Adrenal gland (tissue), 12 donors: ENCODE measurements around the gene STEAP2. TPM values are rescaled to one million over a fixed set of nuclear protein-coding genes. Genes with fewer than 3 reads are reported as not detected.

Experiments
- DNase-seq, 7 donors: peaks; one replicate each; pipeline ENCODE4 v3.0.0-alpha.2; 2019 to 2020
- H3K27ac ChIP-seq, 5 donors: fragments of 200-600 bp; sonication (generic) in 4 of 5; 1 replicate in 3 of 5; 2 replicates in 2 of 5; pipeline versions ENCODE4 v1.5.1 to v1.8.0; 2016 to 2020; ENCODE audit warnings: mild to moderate bottlenecking in 1 of 5
- H3K27me3 ChIP-seq: fragments of 200-600 bp; 2 replicates; pipeline ENCODE4 v1.8.0; 2021
- H3K36me3 ChIP-seq, 2 donors: fragments of 200-600 bp; replicated peaks in 1 of 2; 1 replicate in 1 of 2; 2 replicates in 1 of 2; pipeline versions ENCODE4 v1.5.1 to v1.8.0; 2018 to 2022
- H3K4me1 ChIP-seq, 2 donors: fragments of 200-600 bp; replicated peaks in 1 of 2; 1 replicate in 1 of 2; 2 replicates in 1 of 2; pipeline versions ENCODE4 v1.5.1 to v1.8.0; 2018 to 2021
- H3K4me3 ChIP-seq, 4 donors: fragments of 200-600 bp; sonication (generic) in 3 of 4; one replicate each; pipeline ENCODE4 v1.5.1; 2016 to 2018
- H3K9me3 ChIP-seq, 3 donors: fragments of 200-600 bp; sonication (generic) in 1 of 3; replicated peaks in 1 of 3; 1 replicate in 2 of 3; 2 replicates in 1 of 3; pipeline versions ENCODE4 v1.5.1 to v1.8.0; 2016 to 2021
- POLR2A ChIP-seq, 2 donors: fragments of 450-650 bp; IDR thresholded peaks; one replicate each; pipeline ENCODE4 v1.6.1; 2017; ENCODE audit warnings: antibody characterized with exemption in 2 of 2, mild to moderate bottlenecking in 2 of 2, moderate library complexity in 1 of 2
- WGBS, 4 donors: extraction: QIAGEN DNeasy Blood & Tissue Kit in 2 of 4; methylation state at CpG; one replicate each; pipeline versions ENCODE4 v1.1.5 to v1.1.7; 2013 to 2017; 5-methylcytosine and 5-hydroxymethylcytosine counted together
- intact Hi-C, 2 donors: fragments of 100-400 bp; cut with DNase I; formaldehyde crosslinking; loops; one replicate each; pipeline versions ENCODE4 v1.14.1 to v1.15.0; 2022 to 2023
- polyA plus RNA-seq, 3 donors: library from polyadenylated mRNA; stranded (reverse); fragments of 200-250 nt in 2 of 3; fragments of 350-450 nt in 1 of 3; fragmentation: Illumina TruSeq in 1 of 3; extraction: RNeasy Lipid Tissue Mini Kit (QIAGEN cat#74804) in 1 of 3; gene quantifications; one replicate each; pipeline ENCODE4 v1.2.3, GENCODE V29; 2013 to 2014
- total RNA-seq, 9 donors: library from RNA; depleted of rRNA in 4 of 9; stranded (reverse); fragments of >200 nt in 4 of 9; fragments of 120-200 nt in 1 of 9; fragmentation: NEBNext Ultra II Directional in 1 of 9; extraction: Animal tissue kit (Norgen Biotek cat#: 25700) in 1 of 9; gene quantifications; one replicate each; pipeline versions ENCODE4 v1.1.0 to v1.2.4, GENCODE V29; 2013 to 2023
- TF ChIP-seq, protein P1 (sequence below), 6 experiments: fragments of 450-650 bp in 4 of 6; fragments of 200-600 bp in 2 of 6; sonication (generic) in 1 of 6; IDR thresholded peaks; 1 replicate in 5 of 6; 2 replicates in 1 of 6; pipeline versions ENCODE4 v1.5.1 to v1.8.0; 2016 to 2021; ENCODE audit warnings: antibody characterized with exemption in 6 of 6, mild to moderate bottlenecking in 2 of 6, moderate library complexity in 1 of 6
- donor health status: healthy with polysubstance abuse.
- donor health status: Bipolar disorder and iron deficiency.
- donor health status: DM: yes; HTN: yes; CAD: no.
- donor health status: DM: no; HTN: no; CAD: no.
- donor health status: DM: no; HTN: no; CAD: no.
- donor health status: DM: yes; HTN: yes; CAD: no.

Gene STEAP2
- total and polyA plus RNA-seq, 12 donors, result 2.0 to 9.5 (median 6.1) TPM

DNA sequence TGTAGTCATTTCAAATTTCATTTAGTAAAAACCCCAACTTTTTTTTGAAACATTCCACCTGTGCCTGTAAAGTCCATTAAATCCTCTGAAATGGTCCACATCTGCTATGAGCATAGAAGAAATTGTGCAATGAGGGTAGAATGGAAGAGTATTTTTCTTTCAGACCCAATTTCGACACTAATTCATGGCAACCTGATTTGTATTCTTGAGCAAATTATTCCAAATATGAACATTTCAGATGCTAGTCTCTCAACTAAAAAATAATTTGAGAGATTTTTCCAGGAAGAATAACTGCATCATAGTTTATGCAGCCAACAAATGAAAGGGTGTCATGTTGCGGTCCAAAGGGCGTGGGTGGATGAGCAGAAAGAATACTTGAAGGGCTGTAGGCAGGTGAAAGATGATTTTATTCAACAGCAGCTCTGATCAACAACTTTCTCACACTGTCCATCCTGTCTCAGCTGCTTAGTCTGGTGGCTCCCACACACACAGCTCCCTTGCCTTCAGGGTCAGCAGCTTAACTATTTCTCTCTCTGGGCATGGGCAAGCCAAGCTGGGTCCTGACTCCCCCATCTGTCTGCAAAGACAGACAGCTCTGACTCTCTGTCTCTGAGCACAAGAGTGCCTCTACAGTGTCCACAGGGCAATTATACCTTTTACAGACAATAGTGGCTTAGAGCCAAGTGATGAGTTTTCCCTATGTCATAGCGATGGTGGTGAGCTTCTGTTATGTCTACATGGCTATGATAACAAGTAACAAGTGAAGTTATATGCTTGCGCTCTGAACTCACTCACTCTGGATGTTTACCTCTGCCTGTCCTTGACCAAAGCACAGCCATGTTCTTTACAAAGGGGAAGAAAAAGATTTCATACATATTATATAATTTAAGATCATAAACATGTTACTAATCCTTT lies 11.5 kb downstream of the STEAP2 start:
- DNase-seq, result no peak
- H3K27ac ChIP-seq, result peak overlapping the region in 1 of 5 donors; percentile 45
- no peaks in the 10 kb centered on the region for H3K9me3 ChIP-seq
- H3K4me3 ChIP-seq, result no peak overlapping the region
- TF ChIP-seq, protein P1, sequence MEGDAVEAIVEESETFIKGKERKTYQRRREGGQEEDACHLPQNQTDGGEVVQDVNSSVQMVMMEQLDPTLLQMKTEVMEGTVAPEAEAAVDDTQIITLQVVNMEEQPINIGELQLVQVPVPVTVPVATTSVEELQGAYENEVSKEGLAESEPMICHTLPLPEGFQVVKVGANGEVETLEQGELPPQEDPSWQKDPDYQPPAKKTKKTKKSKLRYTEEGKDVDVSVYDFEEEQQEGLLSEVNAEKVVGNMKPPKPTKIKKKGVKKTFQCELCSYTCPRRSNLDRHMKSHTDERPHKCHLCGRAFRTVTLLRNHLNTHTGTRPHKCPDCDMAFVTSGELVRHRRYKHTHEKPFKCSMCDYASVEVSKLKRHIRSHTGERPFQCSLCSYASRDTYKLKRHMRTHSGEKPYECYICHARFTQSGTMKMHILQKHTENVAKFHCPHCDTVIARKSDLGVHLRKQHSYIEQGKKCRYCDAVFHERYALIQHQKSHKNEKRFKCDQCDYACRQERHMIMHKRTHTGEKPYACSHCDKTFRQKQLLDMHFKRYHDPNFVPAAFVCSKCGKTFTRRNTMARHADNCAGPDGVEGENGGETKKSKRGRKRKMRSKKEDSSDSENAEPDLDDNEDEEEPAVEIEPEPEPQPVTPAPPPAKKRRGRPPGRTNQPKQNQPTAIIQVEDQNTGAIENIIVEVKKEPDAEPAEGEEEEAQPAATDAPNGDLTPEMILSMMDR (IDR thresholded peaks at IDR 0.05), result no peak
- no peak for TF ChIP-seq POLR2A (IDR thresholded peaks at IDR 0.05)
- no peaks in the 10 kb centered on the region for H3K27me3 ChIP-seq
- WGBS, 4 donors, result 87 to 91% (median 89%) methylated on average over 5 of the region's 5 CpGs
- no peaks in the 10 kb centered on the region for H3K4me1 ChIP-seq
- H3K36me3 ChIP-seq, result no peaks in the 10 kb centered on the region
- intact Hi-C loops, result no loop called here

DNA sequence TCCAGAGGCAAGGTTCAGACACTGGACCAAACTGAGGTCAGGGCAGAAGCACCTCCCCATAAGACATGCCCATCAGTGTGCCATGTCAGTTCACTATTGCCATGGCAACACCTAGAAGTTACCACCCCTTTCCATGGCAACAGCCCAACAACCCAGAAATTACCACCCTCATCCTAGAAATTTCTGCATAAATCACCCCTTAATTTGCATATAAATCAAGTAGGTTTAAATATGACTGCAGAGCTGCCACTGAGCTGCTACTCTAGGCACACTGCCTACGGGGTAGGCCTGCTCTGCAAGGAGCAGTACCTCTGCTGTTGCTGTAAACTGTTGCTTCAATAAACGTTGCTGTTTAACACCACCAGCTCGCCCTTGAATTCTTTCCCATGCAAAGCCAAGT lies 12.7 kb downstream of the STEAP2 start:
- TF ChIP-seq, protein P1 (IDR thresholded peaks at IDR 0.05), result no peak
- no peak for TF ChIP-seq POLR2A (IDR thresholded peaks at IDR 0.05)
- intact Hi-C loops, result no loop called here
- H3K4me3 ChIP-seq, result no peak overlapping the region

DNA sequence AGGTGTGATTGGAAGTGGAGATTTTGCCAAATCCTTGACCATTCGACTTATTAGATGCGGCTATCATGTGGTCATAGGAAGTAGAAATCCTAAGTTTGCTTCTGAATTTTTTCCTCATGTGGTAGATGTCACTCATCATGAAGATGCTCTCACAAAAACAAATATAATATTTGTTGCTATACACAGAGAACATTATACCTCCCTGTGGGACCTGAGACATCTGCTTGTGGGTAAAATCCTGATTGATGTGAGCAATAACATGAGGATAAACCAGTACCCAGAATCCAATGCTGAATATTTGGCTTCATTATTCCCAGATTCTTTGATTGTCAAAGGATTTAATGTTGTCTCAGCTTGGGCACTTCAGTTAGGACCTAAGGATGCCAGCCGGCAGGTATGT lies 13.6 kb downstream of the STEAP2 start:
- no peaks in the 10 kb centered on the region for H3K36me3 ChIP-seq
- H3K9me3 ChIP-seq, result no peaks in the 10 kb centered on the region
- TF ChIP-seq, protein P1 (IDR thresholded peaks at IDR 0.05), result no peak
- no peak for TF ChIP-seq POLR2A (IDR thresholded peaks at IDR 0.05)
- no peak for DNase-seq
- H3K27ac ChIP-seq, result no peak overlapping the region
- H3K4me3 ChIP-seq, result no peak overlapping the region
- intact Hi-C loops, result no loop called here
- no peaks in the 10 kb centered on the region for H3K27me3 ChIP-seq
- no peaks in the 10 kb centered on the region for H3K4me1 ChIP-seq
- WGBS, 4 donors, result 91 to 99% (median 96%) methylated on average over 3 of the region's 3 CpGs

More for the DNA sequence above, 12.7 kb downstream of the STEAP2 start:
- H3K36me3 ChIP-seq, result no peaks in the 10 kb centered on the region
- no peak overlapping the region for H3K27ac ChIP-seq
- no peaks in the 10 kb centered on the region for H3K9me3 ChIP-seq
- WGBS, 4 donors, result 60 to 70% (median 67%) methylated on average over 3 of the region's 3 CpGs
- no peak for DNase-seq
- H3K4me1 ChIP-seq, result no peaks in the 10 kb centered on the region
- no peaks in the 10 kb centered on the region for H3K27me3 ChIP-seq

DNA sequence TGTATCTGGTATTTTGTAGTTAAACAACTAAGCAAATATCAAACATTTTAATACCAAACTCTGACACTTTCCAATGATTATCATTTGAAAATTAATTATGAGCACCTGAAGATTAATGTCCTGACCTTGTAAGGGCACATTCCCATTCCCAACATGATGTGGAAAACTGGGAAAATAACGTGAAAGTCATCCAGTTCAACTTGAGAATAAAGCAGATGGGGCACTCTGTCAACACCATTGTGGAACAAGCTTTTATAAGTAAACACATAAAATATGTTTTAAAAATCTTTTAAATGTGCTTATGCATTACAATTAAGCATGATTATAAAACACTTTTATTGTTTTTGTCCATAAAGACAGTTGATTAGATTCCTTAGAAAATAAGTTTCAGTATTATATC lies 14.1 kb downstream of the STEAP2 start:
- Histone ChIP-seq H3K9me3 (no peaks in the 10 kb centered on the region), H3K36me3 (no peaks in the 10 kb centered on the region), H3K4me3 (no peak overlapping the region), H3K27ac (no peak overlapping the region), H3K27me3 (no peaks in the 10 kb centered on the region), H3K4me1 (no peaks in the 10 kb centered on the region)
- TF ChIP-seq POLR2A (IDR thresholded peaks at IDR 0.05), result no peak
- TF ChIP-seq, protein P1 (IDR thresholded peaks at IDR 0.05), result no peak
- WGBS, 4 donors, result 55 to 74% (median 67%) methylated on average over 1 of the region's 1 CpG
- DNase-seq, result no peak
- intact Hi-C loops, result no loop called here
